Activated CD4-positive, alpha-beta T cell treated with anti-CD3 and anti-CD28 coated beads, Interleukin-2, amount 10 ng/mL, durations not matched to agents 7 days and 5 days (primary cell): ENCODE results near the gene RYR1. TPM values are rescaled to one million over a fixed set of nuclear protein-coding genes. Genes with fewer than 3 reads are reported as not detected.
"Not testable (repeated sequence)": the region's sequence is repeated elsewhere in the genome, so short reads cannot be mapped to it uniquely, and the experiment has no call there.

ENCODE experiments used
- CTCF ChIA-PET: fragments of 350-600 bp; sonication (Branson Sonifier 250); formaldehyde crosslinking; loops from one replicate; lab custom pipeline; 2021; ENCODE audit warnings: antibody characterized with exemption; lab: Charles Lee
- POLR2A ChIA-PET: fragments of 350-600 bp; sonication (Branson Sonifier 250); formaldehyde crosslinking; loops from one replicate; lab custom pipeline; 2021; ENCODE audit warnings: antibody characterized with exemption; lab: Charles Lee
- DNase-seq: peaks from one replicate; pipeline ENCODE4 v3.0.0-alpha.2; 2020
- H3K27ac Mint-ChIP-seq: one replicate; pipeline ENCODE4 v1.8.0; 2021; ENCODE audit warnings: mild to moderate bottlenecking, moderate library complexity, mixed read lengths
- H3K27me3 Mint-ChIP-seq: one replicate; pipeline ENCODE4 v1.8.0; 2021; ENCODE audit warnings: mixed read lengths
- H3K36me3 Mint-ChIP-seq: one replicate; pipeline ENCODE4 v1.8.0; 2021; ENCODE audit warnings: low read depth, mixed read lengths
- H3K4me1 Mint-ChIP-seq: one replicate; pipeline ENCODE4 v1.8.0; 2021; ENCODE audit warnings: mixed read lengths
- H3K4me3 Mint-ChIP-seq: one replicate; pipeline ENCODE4 v1.8.0; 2021; ENCODE audit warnings: mild to moderate bottlenecking, moderate library complexity, mixed read lengths
- H3K9me3 Mint-ChIP-seq: one replicate; pipeline ENCODE4 v1.8.0; 2021; ENCODE audit warnings: mixed read lengths
- total RNA-seq, 2 experiments: library from RNA; stranded (reverse); gene quantifications; one replicate each; pipeline ENCODE4 v1.2.3, GENCODE V29; 2021

The RYR1 gene
- total RNA-seq, 2 experiments from 2014 or later: 0.79 to 1.0 TPM

GRCh38 chr19:38492181-38492813 is 58.8 kb downstream of the RYR1 start:
- no peak overlapping the region for H3K4me3 Mint-ChIP-seq
- peaks cover 17% of the 10 kb centered on the region for H3K27me3 Mint-ChIP-seq
- H3K4me1 Mint-ChIP-seq: peaks cover 3% of the 10 kb centered on the region
- CTCF ChIA-PET: interaction anchor here (0.7 kb wide), 1 partner anchor 246 kb away, joined by 3 read pairs; no protein-coding TSS in a partner anchor
- H3K36me3 Mint-ChIP-seq: no peaks in the 10 kb centered on the region
- POLR2A ChIA-PET: no interaction called here
- H3K9me3 Mint-ChIP-seq: peaks cover 7% of the 10 kb centered on the region
- no peak for DNase-seq
- H3K27ac Mint-ChIP-seq: no peak overlapping the region

GRCh38 chr19:38494379-38494778 is 60.9 kb downstream of the RYR1 start:
- Mint-ChIP-seq H3K27me3 (peaks cover 8% of the 10 kb centered on the region), H3K9me3 (peaks cover 7% of the 10 kb centered on the region), H3K36me3 (no peaks in the 10 kb centered on the region), H3K4me3 (no peak overlapping the region), H3K4me1 (peaks cover 3% of the 10 kb centered on the region), H3K27ac (no peak overlapping the region)
- ChIA-PET CTCF (interaction anchor here (0.5 to 2.8 kb wide), 3 partner anchors 16 to 313 kb away, joined by 3 to 10 read pairs (median 3); partner anchors contain the start of gene FAM98C), POLR2A (no interaction called here)
- no peak for DNase-seq

- H3K4me1 Mint-ChIP-seq, H3K27ac Mint-ChIP-seq, H3K36me3 Mint-ChIP-seq, POLR2A ChIA-PET, H3K27me3 Mint-ChIP-seq, H3K4me3 Mint-ChIP-seq, DNase-seq, H3K9me3 Mint-ChIP-seq: not testable (repeated sequence)
- CTCF ChIA-PET: interaction anchor here (0.6 to 2.8 kb wide), 4 partner anchors 9 to 385 kb away, joined by 3 to 10 read pairs (median 3); partner anchors contain the start of gene FAM98C
These were observed 61.9 kb downstream of the RYR1 start for GRCh38 chr19:38495375-38495774.

- ChIA-PET POLR2A (no interaction called here), CTCF (interaction anchor here (2.8 kb wide), 1 partner anchor 93 kb away, joined by 10 read pairs; the partner anchor contains the start of gene FAM98C)
- H3K4me1 Mint-ChIP-seq: peaks cover 3% of the 10 kb centered on the region
- DNase-seq: no peak
- no peaks in the 10 kb centered on the region for H3K36me3 Mint-ChIP-seq
- H3K9me3 Mint-ChIP-seq: no peaks in the 10 kb centered on the region
- no peak overlapping the region for H3K4me3 Mint-ChIP-seq
- H3K27ac Mint-ChIP-seq: no peak overlapping the region
- H3K27me3 Mint-ChIP-seq: no peaks in the 10 kb centered on the region
These were observed 62.6 kb downstream of the RYR1 start for GRCh38 chr19:38496116-38496515.

GRCh38 chr19:38496603-38497487 is 63.4 kb downstream of the RYR1 start:
- no peaks in the 10 kb centered on the region for H3K9me3 Mint-ChIP-seq
- no peak overlapping the region for H3K4me3 Mint-ChIP-seq
- no peaks in the 10 kb centered on the region for H3K36me3 Mint-ChIP-seq
- peaks cover 3% of the 10 kb centered on the region for H3K4me1 Mint-ChIP-seq
- CTCF ChIA-PET: interaction anchor here (2.8 kb wide), 1 partner anchor 94 kb away, joined by 10 read pairs; the partner anchor contains the start of gene FAM98C
- POLR2A ChIA-PET: no interaction called here
- H3K27ac Mint-ChIP-seq: no peak overlapping the region
- H3K27me3 Mint-ChIP-seq: no peaks in the 10 kb centered on the region
- no peak for DNase-seq

GRCh38 chr19:38497907-38498306 is 64.4 kb downstream of the RYR1 start:
- Mint-ChIP-seq H3K4me3 (no peak overlapping the region), H3K27ac (no peak overlapping the region), H3K9me3 (no peaks in the 10 kb centered on the region), H3K36me3 (no peaks in the 10 kb centered on the region), H3K4me1 (no peaks in the 10 kb centered on the region), H3K27me3 (no peaks in the 10 kb centered on the region)
- CTCF ChIA-PET: interaction anchor here (0.6 kb wide), 2 partner anchors 144 to 1191 kb away, joined by 3 read pairs; no protein-coding TSS in a partner anchor
- POLR2A ChIA-PET: no interaction called here
- DNase-seq: no peak

- H3K36me3 Mint-ChIP-seq: no peaks in the 10 kb centered on the region
- POLR2A ChIA-PET: no interaction called here
- CTCF ChIA-PET: interaction anchor here (1.6 kb wide), 1 partner anchor 97 kb away, joined by 3 read pairs; the partner anchor contains the start of gene FAM98C
These were observed 66.0 kb downstream of the RYR1 start for GRCh38 chr19:38499532-38499931.

GRCh38 chr19:38500450-38500849 is 67.0 kb downstream of the RYR1 start:
- H3K4me1 Mint-ChIP-seq: no peaks in the 10 kb centered on the region
- DNase-seq: no peak
- no peaks in the 10 kb centered on the region for H3K9me3 Mint-ChIP-seq
- POLR2A ChIA-PET: no interaction called here
- no peaks in the 10 kb centered on the region for H3K27me3 Mint-ChIP-seq
- H3K27ac Mint-ChIP-seq: no peak overlapping the region
- H3K4me3 Mint-ChIP-seq: no peak overlapping the region
- no peaks in the 10 kb centered on the region for H3K36me3 Mint-ChIP-seq
- CTCF ChIA-PET: interaction anchor here (1.6 kb wide), 1 partner anchor 97 kb away, joined by 3 read pairs; the partner anchor contains the start of gene FAM98C

More at GRCh38 chr19:38499532-38499931, 66.0 kb downstream of the RYR1 start:
- Mint-ChIP-seq H3K4me1 (no peaks in the 10 kb centered on the region), H3K27me3 (no peaks in the 10 kb centered on the region), H3K9me3 (no peaks in the 10 kb centered on the region), H3K4me3 (no peak overlapping the region), H3K27ac (no peak overlapping the region)
- DNase-seq: no peak

- H3K4me1 Mint-ChIP-seq: peaks cover 14% of the 10 kb centered on the region
- ChIA-PET POLR2A (no interaction called here), CTCF (interaction anchor here (0.6 kb wide), 1 partner anchor 132 kb away, joined by 4 read pairs; no protein-coding TSS in a partner anchor)
- no peak overlapping the region for H3K4me3 Mint-ChIP-seq
- no peaks in the 10 kb centered on the region for H3K9me3 Mint-ChIP-seq
- no peak for DNase-seq
- no peaks in the 10 kb centered on the region for H3K27me3 Mint-ChIP-seq
- no peaks in the 10 kb centered on the region for H3K36me3 Mint-ChIP-seq
- H3K27ac Mint-ChIP-seq: no peak overlapping the region
These were observed 69.1 kb downstream of the RYR1 start for GRCh38 chr19:38502410-38503076.

- POLR2A ChIA-PET: no interaction called here
- Mint-ChIP-seq H3K36me3 (no peaks in the 10 kb centered on the region), H3K27ac (no peak overlapping the region), H3K4me1 (peaks cover 18% of the 10 kb centered on the region), H3K9me3 (no peaks in the 10 kb centered on the region), H3K4me3 (no peak overlapping the region), H3K27me3 (no peaks in the 10 kb centered on the region)
- DNase-seq: no peak
- CTCF ChIA-PET: no interaction called here
These were observed 69.6 kb downstream of the RYR1 start for GRCh38 chr19:38503077-38503410.

- Mint-ChIP-seq H3K4me1 (peaks cover 18% of the 10 kb centered on the region), H3K36me3 (no peaks in the 10 kb centered on the region), H3K4me3 (no peak overlapping the region), H3K27me3 (peaks cover 6% of the 10 kb centered on the region), H3K9me3 (no peaks in the 10 kb centered on the region), H3K27ac (no peak overlapping the region)
- ChIA-PET CTCF (no interaction called here), POLR2A (no interaction called here)
- no peak for DNase-seq
These were observed 72.5 kb downstream of the RYR1 start for GRCh38 chr19:38505958-38506357.

GRCh38 chr19:38506375-38506722 is 72.9 kb downstream of the RYR1 start:
- CTCF ChIA-PET: interaction anchor here (0.7 kb wide), 1 partner anchor 104 kb away, joined by 3 read pairs; the partner anchor contains the start of gene FAM98C

More at GRCh38 chr19:38506375-38506722, 72.9 kb downstream of the RYR1 start:
- DNase-seq: no peak
- Mint-ChIP-seq H3K4me1 (peaks cover 18% of the 10 kb centered on the region), H3K27me3 (peaks cover 9% of the 10 kb centered on the region), H3K4me3 (no peak overlapping the region), H3K27ac (no peak overlapping the region), H3K36me3 (no peaks in the 10 kb centered on the region), H3K9me3 (no peaks in the 10 kb centered on the region)
- POLR2A ChIA-PET: no interaction called here
